Measurements from ENCODE around the gene CLEC4M. TPM values are rescaled to one million over a fixed set of nuclear protein-coding genes. Genes with fewer than 3 reads are reported as not detected.

Gene CLEC4M
- total RNA-seq, 1 experiment from 2014 or later: not detected

- no peak overlapping the region for H3K4ac ChIP-seq (ENCODE audit: low read depth, low read length)
- no peak overlapping the region for H2AK5ac ChIP-seq (ENCODE audit: insufficient read length, low read length)
- peaks cover 16 to 24% of the 10 kb centered on the region in 2 experiments for H3K4me1 Mint-ChIP-seq
- no peak overlapping the region for H3K27ac Mint-ChIP-seq
- no peaks in the 10 kb centered on the region for H4K20me1 ChIP-seq (ENCODE audit: control insufficient read depth, insufficient read depth, insufficient read length)
- no peak overlapping the region for H2BK20ac ChIP-seq (ENCODE audit: low read depth, low read length, poor library complexity, severe bottlenecking)
- no peak overlapping the region for H3T11ph ChIP-seq (ENCODE audit: low read length)
- H3K56ac ChIP-seq (ENCODE audit: insufficient read length, low read depth, low read length): no peak overlapping the region
- TF ChIP-seq, protein P1, sequence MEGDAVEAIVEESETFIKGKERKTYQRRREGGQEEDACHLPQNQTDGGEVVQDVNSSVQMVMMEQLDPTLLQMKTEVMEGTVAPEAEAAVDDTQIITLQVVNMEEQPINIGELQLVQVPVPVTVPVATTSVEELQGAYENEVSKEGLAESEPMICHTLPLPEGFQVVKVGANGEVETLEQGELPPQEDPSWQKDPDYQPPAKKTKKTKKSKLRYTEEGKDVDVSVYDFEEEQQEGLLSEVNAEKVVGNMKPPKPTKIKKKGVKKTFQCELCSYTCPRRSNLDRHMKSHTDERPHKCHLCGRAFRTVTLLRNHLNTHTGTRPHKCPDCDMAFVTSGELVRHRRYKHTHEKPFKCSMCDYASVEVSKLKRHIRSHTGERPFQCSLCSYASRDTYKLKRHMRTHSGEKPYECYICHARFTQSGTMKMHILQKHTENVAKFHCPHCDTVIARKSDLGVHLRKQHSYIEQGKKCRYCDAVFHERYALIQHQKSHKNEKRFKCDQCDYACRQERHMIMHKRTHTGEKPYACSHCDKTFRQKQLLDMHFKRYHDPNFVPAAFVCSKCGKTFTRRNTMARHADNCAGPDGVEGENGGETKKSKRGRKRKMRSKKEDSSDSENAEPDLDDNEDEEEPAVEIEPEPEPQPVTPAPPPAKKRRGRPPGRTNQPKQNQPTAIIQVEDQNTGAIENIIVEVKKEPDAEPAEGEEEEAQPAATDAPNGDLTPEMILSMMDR (conservative IDR thresholded peaks at IDR 0.05): no peak
- H3K4me3 Mint-ChIP-seq: no peak overlapping the region
- H3K27ac ChIP-seq (ENCODE audit: insufficient read length, low read depth, low read length): no peak overlapping the region
- H4K5ac ChIP-seq (ENCODE audit: insufficient read length, low read depth, low read length): no peak overlapping the region
- DNase-seq: no peak
- H3K4me2 ChIP-seq (ENCODE audit: insufficient read depth, insufficient read length, low read length): no peak overlapping the region
- H4K91ac ChIP-seq (ENCODE audit: insufficient read length, low read depth, low read length): no peak overlapping the region
- H2BK120ac ChIP-seq (ENCODE audit: low read depth, low read length, poor library complexity, severe bottlenecking): no peak overlapping the region
- no peak overlapping the region for H2AFZ ChIP-seq (ENCODE audit: low read length)
- H3K79me2 ChIP-seq (ENCODE audit: insufficient read depth, low read length): no peaks in the 10 kb centered on the region
- no peak overlapping the region for H2BK5ac ChIP-seq (ENCODE audit: insufficient read length, low read length)
- H3K27me3 ChIP-seq (ENCODE audit: insufficient read depth, low read length): peaks cover 14% of the 10 kb centered on the region; the same call in 1 of the 2 replicates
- no peaks in the 10 kb centered on the region; the same call in 1 of the 2 replicates for H3K4me1 ChIP-seq (ENCODE audit: insufficient read depth, low read length)
- peaks cover 97% of the 10 kb centered on the region for H3K27me3 Mint-ChIP-seq (ENCODE audit: low read depth)
- peaks cover 19% of the 10 kb centered on the region for H3K23me2 ChIP-seq (ENCODE audit: insufficient read length, low read depth, low read length, poor library complexity, severe bottlenecking)
- H2BK15ac ChIP-seq (ENCODE audit: low read depth, low read length): no peak overlapping the region
- H3K23ac ChIP-seq (ENCODE audit: insufficient read length, low read depth, low read length): no peak overlapping the region
- no peak overlapping the region for H2BK12ac ChIP-seq (ENCODE audit: insufficient read length, low read depth, low read length)
- no peaks in the 10 kb centered on the region for H3K9me3 ChIP-seq (ENCODE audit: control insufficient read depth, low read depth, low read length)
- H3K36me3 Mint-ChIP-seq (ENCODE audit: insufficient read depth in 1 of 3, low read depth in 3 of 3): no peaks in the 10 kb centered on the region; a peak in 1 of 7 replicates
- no peak overlapping the region for H3K9ac ChIP-seq (ENCODE audit: extremely low read depth, insufficient read length, low read length)
- H3K14ac ChIP-seq (ENCODE audit: insufficient read depth, low read length): no peak overlapping the region
- H3K9me3 Mint-ChIP-seq: peaks cover 2 to 6% of the 10 kb centered on the region in 2 experiments; a peak in 2 of 5 replicates
- no peak overlapping the region for H3K18ac ChIP-seq (ENCODE audit: insufficient read length, low read depth, low read length)
- no peak overlapping the region for H4K8ac ChIP-seq (replicated peaks; ENCODE audit: insufficient read length, low read depth, low read length)
- no peaks in the 10 kb centered on the region for H3K79me1 ChIP-seq (ENCODE audit: insufficient read depth, low read depth, low read length, poor library complexity, severe bottlenecking)
These were observed 21.8 kb downstream of the CLEC4M start for GRCh38 chr19:7784856-7785255.

Data from H9 (cell line).